Measurements from ENCODE around the gene PITHD1.

DNA sequence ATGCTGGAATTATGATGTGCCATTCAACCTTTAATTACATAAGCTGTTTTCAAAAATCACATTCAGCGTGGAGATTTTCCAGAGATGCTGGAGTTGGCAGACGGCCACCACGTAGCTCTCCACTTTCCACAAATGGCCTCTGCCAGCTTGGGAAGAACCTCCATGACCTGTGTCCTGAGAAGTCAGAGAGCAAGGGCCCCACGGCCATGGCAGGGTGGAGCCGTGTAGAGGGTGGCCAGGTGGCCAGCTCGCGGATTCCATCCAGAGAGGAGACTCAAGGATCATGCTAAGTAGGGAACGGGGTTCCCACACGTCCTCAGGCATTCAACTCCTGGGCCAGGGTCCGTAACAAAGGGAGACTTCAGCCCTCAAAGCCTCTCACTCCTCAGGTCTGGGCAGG is 23.7 kb downstream of the PITHD1 start:
- TF ChIP-seq, protein P1, sequence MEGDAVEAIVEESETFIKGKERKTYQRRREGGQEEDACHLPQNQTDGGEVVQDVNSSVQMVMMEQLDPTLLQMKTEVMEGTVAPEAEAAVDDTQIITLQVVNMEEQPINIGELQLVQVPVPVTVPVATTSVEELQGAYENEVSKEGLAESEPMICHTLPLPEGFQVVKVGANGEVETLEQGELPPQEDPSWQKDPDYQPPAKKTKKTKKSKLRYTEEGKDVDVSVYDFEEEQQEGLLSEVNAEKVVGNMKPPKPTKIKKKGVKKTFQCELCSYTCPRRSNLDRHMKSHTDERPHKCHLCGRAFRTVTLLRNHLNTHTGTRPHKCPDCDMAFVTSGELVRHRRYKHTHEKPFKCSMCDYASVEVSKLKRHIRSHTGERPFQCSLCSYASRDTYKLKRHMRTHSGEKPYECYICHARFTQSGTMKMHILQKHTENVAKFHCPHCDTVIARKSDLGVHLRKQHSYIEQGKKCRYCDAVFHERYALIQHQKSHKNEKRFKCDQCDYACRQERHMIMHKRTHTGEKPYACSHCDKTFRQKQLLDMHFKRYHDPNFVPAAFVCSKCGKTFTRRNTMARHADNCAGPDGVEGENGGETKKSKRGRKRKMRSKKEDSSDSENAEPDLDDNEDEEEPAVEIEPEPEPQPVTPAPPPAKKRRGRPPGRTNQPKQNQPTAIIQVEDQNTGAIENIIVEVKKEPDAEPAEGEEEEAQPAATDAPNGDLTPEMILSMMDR (IDR thresholded peaks at IDR 0.05), result no peak
- TF ChIP-seq EZH2phosphoT487 (IDR thresholded peaks at IDR 0.05), result no peak
- no peak for TF ChIP-seq EZH2 (IDR thresholded peaks at IDR 0.05)

All from neural progenitor cell (in vitro differentiated cells).